A673 (cell line): ENCODE data around the gene SPPL2B. TPM values are rescaled to one million over a fixed set of nuclear protein-coding genes. Genes with fewer than 3 reads are reported as not detected.

ENCODE experiments used
- BruUV-seq: library from RNA; stranded (reverse); fragments of 400-500 nt; replicated peaks from 2 replicates; lab custom pipeline; 2021; lab: Mats Ljungman, UMichigan
- CTCF ChIA-PET: fragments of 300-600 bp; sonication (Branson Sonifier 250); formaldehyde crosslinking; loops from one replicate; lab custom pipeline; 2022; ENCODE audit warnings: antibody characterized with exemption; lab: Charles Lee
- POLR2A ChIA-PET: fragments of 300-600 bp; sonication (Branson Sonifier 250); formaldehyde crosslinking; loops from one replicate; lab custom pipeline; 2022; ENCODE audit warnings: antibody characterized with exemption; ENCODE audit not compliant: low non-redundant PET; lab: Charles Lee
- DNase-seq: peaks from one replicate; pipeline ENCODE4 v3.0.0-alpha.2; 2015; ENCODE audit warnings: low spot score
- H3K27ac ChIP-seq: fragments of 200-600 bp; sonication (generic); 2 replicates; pipeline ENCODE4 v1.5.1; 2016; ENCODE audit warnings: mixed run types, low read depth, mild to moderate bottlenecking, mixed read lengths, antibody characterized with exemption, low read length; ENCODE audit not compliant: poor library complexity, severe bottlenecking
- H3K27me3 ChIP-seq: fragments of 200-600 bp; sonication (generic); replicated peaks from 2 replicates; pipeline ENCODE4 v1.6.1; 2017; ENCODE audit warnings: mixed run types, low read depth, mild to moderate bottlenecking, mixed read lengths, antibody characterized with exemption, low read length; ENCODE audit not compliant: insufficient read depth, poor library complexity
- H3K36me3 ChIP-seq: fragments of 200-600 bp; sonication (generic); 2 replicates; pipeline ENCODE4 v1.6.1; 2016; ENCODE audit warnings: mixed run types, mild to moderate bottlenecking, mixed read lengths, antibody characterized with exemption, low read length; ENCODE audit not compliant: insufficient read depth, poor library complexity, severe bottlenecking
- H3K4me1 ChIP-seq: fragments of 200-600 bp; sonication (generic); 2 replicates; pipeline ENCODE4 v1.6.1; 2017; ENCODE audit warnings: mixed run types, mild to moderate bottlenecking, mixed read lengths, antibody characterized with exemption, low read length; ENCODE audit not compliant: insufficient read depth, poor library complexity, severe bottlenecking
- H3K4me3 ChIP-seq: fragments of 200-600 bp; sonication (generic); 2 replicates; pipeline ENCODE4 v1.5.1; 2016; ENCODE audit warnings: low read depth, mixed run types, mild to moderate bottlenecking, mixed read lengths, low read length; ENCODE audit not compliant: poor library complexity, severe bottlenecking
- H3K9me3 ChIP-seq: fragments of 200-600 bp; sonication (generic); 2 replicates; pipeline ENCODE4 v1.6.1; 2016; ENCODE audit warnings: mixed run types, low read depth, mild to moderate bottlenecking, mixed read lengths, antibody characterized with exemption, low read length; ENCODE audit not compliant: poor library complexity, severe bottlenecking
- CTCF ChIP-seq: fragments of 300-800, 200-600 bp; sonication (generic); conservative IDR thresholded peaks from 2 replicates; pipeline ENCODE4 v1.5.1; 2017; ENCODE audit warnings: low read depth, mild to moderate bottlenecking, antibody characterized with exemption, low read length, moderate library complexity, mixed read lengths
- EZH2 ChIP-seq: fragments of 200-600 bp; sonication (generic); IDR thresholded peaks from 2 replicates; pipeline ENCODE4 v1.6.1; 2017; ENCODE audit warnings: borderline replicate concordance, low read depth, mild to moderate bottlenecking, mixed read lengths, antibody characterized with exemption, low read length; ENCODE audit not compliant: poor library complexity, severe bottlenecking
- intact Hi-C: fragments of 100-400 bp; cut with micrococcal nuclease; formaldehyde crosslinking; loops from one replicate; pipeline ENCODE4 v1.10.0; 2022; ENCODE audit not compliant: unreplicated experiment
- total RNA-seq: library from RNA; stranded (reverse); gene quantifications from 2 replicates; pipeline ENCODE4 v1.2.3, GENCODE V29; 2021

The SPPL2B gene
- total RNA-seq, 1 experiment from 2014 or later: 86.8 TPM

DNA sequence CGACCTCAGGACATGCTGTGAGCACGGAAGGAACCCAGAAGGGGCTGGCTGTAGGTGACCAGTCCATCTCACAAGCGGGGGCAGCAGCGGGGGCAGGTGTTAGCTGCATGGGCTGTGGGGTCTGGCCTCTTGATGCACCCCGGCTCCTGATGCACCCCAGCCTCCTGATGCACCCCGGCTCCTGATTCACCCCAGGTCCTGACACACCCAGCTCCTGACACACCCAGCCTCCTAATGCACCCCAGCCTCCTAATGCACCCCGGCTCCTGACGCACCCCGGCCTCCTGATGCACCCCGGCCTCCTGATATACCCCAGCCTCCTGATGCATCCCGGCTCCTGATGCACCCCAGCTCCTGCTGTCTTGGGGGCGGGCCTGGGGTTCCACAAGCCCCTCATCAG is 7.5 kb upstream of the SPPL2B start:
- ChIA-PET CTCF (no interaction called here), POLR2A (no interaction called here)

DNA sequence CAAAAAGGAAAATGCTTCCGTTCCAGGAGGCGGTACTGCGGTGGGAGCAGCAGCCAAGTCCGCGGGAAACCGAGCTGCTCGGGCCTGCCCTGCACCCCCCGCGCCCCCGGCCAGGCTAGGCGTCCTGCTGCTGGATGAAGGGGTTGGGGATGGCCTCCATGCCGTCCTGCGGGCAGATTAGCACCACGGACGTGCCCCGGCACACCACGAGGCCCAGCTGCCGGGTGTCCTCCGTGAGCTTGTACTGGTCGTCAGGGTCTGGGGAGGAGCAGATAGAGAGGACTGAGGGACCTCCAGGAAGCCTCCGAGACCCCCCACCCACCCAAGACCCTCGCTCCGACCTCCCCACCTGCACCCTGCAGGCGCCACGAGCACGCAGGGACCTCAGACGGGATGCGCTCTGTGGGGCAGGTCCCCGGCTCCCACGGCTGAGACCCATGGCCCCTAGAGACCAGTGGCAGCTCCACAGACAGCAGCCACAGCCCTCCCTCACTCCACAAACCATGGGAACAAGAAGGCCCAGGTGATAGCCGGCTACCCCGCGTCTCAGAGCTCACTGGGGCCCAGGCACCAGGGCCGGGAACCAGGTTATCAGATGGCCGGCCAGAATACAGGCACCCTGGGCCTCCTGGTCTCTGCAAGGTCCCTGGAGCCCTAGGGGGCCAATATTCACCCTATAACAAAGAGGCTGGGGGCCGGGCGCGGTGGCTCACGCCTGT is 6.8 kb upstream of the SPPL2B start:
- TF ChIP-seq EZH2: no peak
- no peak for TF ChIP-seq CTCF
- Histone ChIP-seq H3K4me3 (no peak overlapping the region), H3K36me3 (peaks cover 11% of the 10 kb centered on the region), H3K9me3 (no peaks in the 10 kb centered on the region), H3K27ac (no peak overlapping the region), H3K4me1 (peaks cover under 1% of the 10 kb centered on the region), H3K27me3 (no peaks in the 10 kb centered on the region)
- ChIA-PET POLR2A (no interaction called here), CTCF (no interaction called here)
- no peak for DNase-seq
- BruUV-seq: no TSS peak
- intact Hi-C loops: no loop called here

More for the DNA sequence above, 7.5 kb upstream of the SPPL2B start:
- H3K4me3 ChIP-seq: no peak overlapping the region
- no peaks in the 10 kb centered on the region for H3K4me1 ChIP-seq
- BruUV-seq: no TSS peak
- H3K36me3 ChIP-seq: peaks cover 11% of the 10 kb centered on the region
- no peak for DNase-seq
- no peaks in the 10 kb centered on the region for H3K27me3 ChIP-seq
- no peak for TF ChIP-seq EZH2
- TF ChIP-seq CTCF: no peak
- H3K9me3 ChIP-seq: no peaks in the 10 kb centered on the region
- H3K27ac ChIP-seq: no peak overlapping the region
- intact Hi-C loops: no loop called here

DNA sequence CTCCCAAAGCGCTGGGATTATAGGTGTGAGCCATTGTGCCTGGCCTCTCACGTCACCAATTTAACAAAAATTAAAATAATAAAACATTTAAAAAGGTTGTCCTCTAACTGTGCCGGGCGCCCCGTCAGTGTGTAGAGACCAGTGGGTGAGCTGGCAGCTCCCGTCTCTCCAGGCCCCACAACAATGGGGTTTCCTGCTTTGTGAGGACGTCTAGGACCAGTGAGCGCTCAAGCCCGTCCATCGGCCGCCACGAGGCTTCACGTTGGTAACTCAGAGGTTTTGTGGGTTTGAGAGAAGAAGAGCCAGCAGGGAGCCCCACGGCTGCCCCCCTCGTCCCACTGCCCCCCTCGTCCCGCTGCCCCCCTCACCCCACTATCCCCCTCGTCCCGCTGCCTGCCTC is 4.8 kb upstream of the SPPL2B start:
- Histone ChIP-seq H3K36me3 (peaks cover 11% of the 10 kb centered on the region), H3K27me3 (no peaks in the 10 kb centered on the region), H3K4me1 (peaks cover 7% of the 10 kb centered on the region), H3K27ac (no peak overlapping the region), H3K9me3 (no peaks in the 10 kb centered on the region), H3K4me3 (no peak overlapping the region)
- ChIA-PET CTCF (no interaction called here), POLR2A (no interaction called here)
- BruUV-seq: no TSS peak
- no peak for DNase-seq
- intact Hi-C loops: no loop called here
- TF ChIP-seq EZH2 (no peak), CTCF (no peak)
